K562 (cell line): ENCODE results near the gene MPC2. TPM values are rescaled to one million over a fixed set of nuclear protein-coding genes. Genes with fewer than 3 reads are reported as not detected.

Source experiments
- ATF1 ChIP-seq, 2 experiments: fragments of 450-650 bp in 1 of 2; IDR thresholded peaks; 2 replicates each; pipeline ENCODE4 v1.6.1; 2016; ENCODE audit warnings: missing compliant biosample characterization in 1 of 2, missing genetic modification characterization in 1 of 2
- CXXC5 ChIP-seq: fragments of 250-450 bp; sonication (Bioruptor Pico); IDR thresholded peaks from 2 replicates; pipeline ENCODE4 v1.8.0; 2022; ENCODE audit warnings: inconsistent platforms, mild to moderate bottlenecking, moderate library complexity
- E2F5 ChIP-seq: sonication (generic); formaldehyde crosslinking; IDR thresholded peaks from 2 replicates; pipeline ENCODE4 v1.8.0; 2022; ENCODE audit warnings: mild to moderate bottlenecking, missing genetic modification reagents
- ELK1 ChIP-seq: sonication (generic); formaldehyde crosslinking; IDR thresholded peaks from 2 replicates; pipeline ENCODE4 v1.8.1; 2022; ENCODE audit warnings: missing genetic modification reagents
- GMEB1 ChIP-seq: fragments of 250-450 bp; sonication (Bioruptor Pico); IDR thresholded peaks from 2 replicates; pipeline ENCODE4 v1.4.0; 2020; ENCODE audit warnings: mild to moderate bottlenecking
- HMBOX1 ChIP-seq: sonication (generic); IDR thresholded peaks from 2 replicates; pipeline ENCODE4 v1.6.1; 2016
- L3MBTL2 ChIP-seq: fragments of 450-650 bp; IDR thresholded peaks from 2 replicates; pipeline ENCODE4 v1.6.1; 2016; ENCODE audit warnings: mild to moderate bottlenecking, moderate library complexity
- MAFF ChIP-seq: IDR thresholded peaks from 2 replicates; pipeline ENCODE4 v1.6.1; 2012; ENCODE audit warnings: low read length, improper control_type of control experiment
- MAFG ChIP-seq: fragments of 450-650 bp; conservative IDR thresholded peaks from 2 replicates; pipeline ENCODE4 v1.6.1; 2016; ENCODE audit warnings: missing genetic modification characterization, missing compliant biosample characterization
- MAFK ChIP-seq: IDR thresholded peaks from 2 replicates; pipeline ENCODE4 v1.6.1; 2011; ENCODE audit warnings: low read length, improper control_type of control experiment
- MYBL2 ChIP-seq, 2 experiments: fragments of 450-650 bp in 1 of 2; sonication (generic) in 1 of 2; formaldehyde crosslinking in 1 of 2; IDR thresholded peaks; 2 replicates each; pipeline versions ENCODE4 v1.6.1 to v1.8.1; 2017 to 2022; ENCODE audit warnings: borderline replicate concordance in 1 of 2, inconsistent platforms in 1 of 2, low read depth in 1 of 2, mild to moderate bottlenecking in 1 of 2, missing genetic modification reagents in 1 of 2, moderate library complexity in 1 of 2
- PCBP2 ChIP-seq: fragments of 200-400 bp; formaldehyde crosslinking; IDR thresholded peaks from 2 replicates; pipeline ENCODE4 v1.6.1; 2018; ENCODE audit warnings: low read length, low read depth, mild to moderate bottlenecking, moderate library complexity; ENCODE audit not compliant: poor library complexity, severe bottlenecking
- RFX7 ChIP-seq: fragments of 250-450 bp; sonication (Bioruptor Pico); IDR thresholded peaks from 2 replicates; pipeline ENCODE4 v1.5.1; 2021; ENCODE audit warnings: mild to moderate bottlenecking
- SLC30A9 ChIP-seq: fragments of 250-450 bp; sonication (Bioruptor Pico); IDR thresholded peaks from 2 replicates; pipeline ENCODE4 v1.8.0; 2022; ENCODE audit warnings: mild to moderate bottlenecking, moderate library complexity
- SMARCA4 ChIP-seq: fragments of 450-650 bp; IDR thresholded peaks from 2 replicates; pipeline ENCODE4 v1.6.1; 2016
- ZBTB12 ChIP-seq: fragments of 250-450 bp; sonication (Bioruptor Pico); IDR thresholded peaks from 2 replicates; pipeline ENCODE4 v1.4.0; 2020
- ZBTB43 ChIP-seq: sonication (generic); formaldehyde crosslinking; IDR thresholded peaks from 2 replicates; pipeline ENCODE4 v1.8.0; 2023; ENCODE audit warnings: mild to moderate bottlenecking, missing genetic modification reagents
- ZNF740 ChIP-seq, 3 experiments: fragments of 200-800 bp in 1 of 3; sonication (Bioruptor generic) in 1 of 3; sonication (generic) in 1 of 3; formaldehyde crosslinking in 1 of 3; IDR thresholded peaks; 2 replicates each; pipeline versions ENCODE4 v1.6.1 to v1.8.0; 2016 to 2022; ENCODE audit warnings: mild to moderate bottlenecking in 2 of 3, missing compliant biosample characterization in 2 of 3, missing genetic modification characterization in 2 of 3, missing genetic modification reagents in 1 of 3
- polyA plus RNA-seq, 8 experiments: library from polyadenylated mRNA; depleted of rRNA in 4 of 8; stranded (reverse) in 5 of 8; unstranded in 3 of 8; fragments of >200 nt; fragmentation: Nextera tagmentation in 2 of 8; fragmentation: Illumina TruSeq in 1 of 8; extraction: Ambion mirVana in 2 of 8; extraction: Trizol in 1 of 8; gene quantifications; 2 replicates each; pipeline versions ENCODE4 v1.2.1 to v1.2.3, GENCODE V29; 2011 to 2014; ENCODE audit warnings: inconsistent platforms in 1 of 8, missing spikeins in 1 of 8
- total RNA-seq, 7 experiments: library from RNA; depleted of rRNA in 6 of 7; stranded (reverse); fragments of >200 nt in 6 of 7; fragmentation: Illumina TruSeq in 2 of 7; extraction: Trizol in 2 of 7; gene quantifications; 2 replicates each; pipeline versions ENCODE4 v1.2.1 to v1.2.3, GENCODE V29; 2011 to 2021; ENCODE audit warnings: low replicate concordance in 1 of 7

MPC2 gene
- total and polyA plus RNA-seq, 9 of the 15 experiments (the other 6 are each of a cell fraction or from before 2014, with no cell fraction given), result 70.7 to 179 (median 144) TPM

GRCh38 chr1:167924543-167925231, 12.2 kb downstream of the MPC2 start (continued):
- TF ChIP-seq HMBOX1, result no peak
- TF ChIP-seq ZNF740 (CRISPR knock-in tag; IDR thresholded peaks at IDR 0.05), result no peak
- TF ChIP-seq ZNF740 (tag; IDR thresholded peaks at IDR 0.05), result no peak
- TF ChIP-seq CXXC5 (CRISPR knock-in tag), result no peak
- TF ChIP-seq SMARCA4, result 0 out of 2 replicates have a peak, but pooled peaks have one; percentile 7
- no peak for TF ChIP-seq ELK1
- no peak for TF ChIP-seq SLC30A9
- TF ChIP-seq GMEB1, result no peak
- peak; percentile 94 for TF ChIP-seq MAFF
- no peak for TF ChIP-seq PCBP2
- TF ChIP-seq ZBTB43, result no peak
- TF ChIP-seq MAFG (tag), result peak; percentile 95
- TF ChIP-seq RFX7 (CRISPR knock-in tag), result no peak
- no peak for TF ChIP-seq L3MBTL2
- peak; percentile 83 for TF ChIP-seq MYBL2 (IDR thresholded peaks at IDR 0.05; ENCODE audit: low read depth)
- TF ChIP-seq MYBL2 (CRISPR knock-in tag; IDR thresholded peaks at IDR 0.05; ENCODE audit: borderline replicate concordance), result no peak
- TF ChIP-seq MAFK, result peak; percentile 95
- 0 out of 2 replicates have a peak, but pooled peaks have one; percentile 5 for TF ChIP-seq ZBTB12
- TF ChIP-seq ATF1 (CRISPR knock-in tag; IDR thresholded peaks at IDR 0.05), result no peak
- TF ChIP-seq ATF1 (tag; IDR thresholded peaks at IDR 0.05), result no peak
- no peak for TF ChIP-seq E2F5 (CRISPR knock-in tag)
